Stimulated activated naive CD8-positive, alpha-beta T cell treated with anti-CD3 and anti-CD28 coated beads, Interleukin-15, Interleukin-2, amounts not matched to agents 100 ng/mL and 50 ng/mL, for 24 hours (primary cell): ENCODE results near the gene TRAPPC2B.
A peak's percentile ranks its signal among the peaks of the same experiment; 100 is the strongest.

Experiments used
- H3K27ac Mint-ChIP-seq: one replicate; pipeline ENCODE4 v1.8.0; 2021; ENCODE audit warnings: mild to moderate bottlenecking, mixed read lengths
- H3K27me3 Mint-ChIP-seq: one replicate; pipeline ENCODE4 v1.8.0; 2021; ENCODE audit warnings: mixed read lengths
- H3K36me3 Mint-ChIP-seq: one replicate; pipeline ENCODE4 v1.8.0; 2021; ENCODE audit warnings: low read depth, mixed read lengths
- H3K4me1 Mint-ChIP-seq: one replicate; pipeline ENCODE4 v1.8.0; 2021; ENCODE audit warnings: low read depth, mixed read lengths
- H3K4me3 Mint-ChIP-seq: one replicate; pipeline ENCODE4 v1.8.0; 2021; ENCODE audit warnings: mild to moderate bottlenecking, mixed read lengths
- H3K9me3 Mint-ChIP-seq: one replicate; pipeline ENCODE4 v1.8.0; 2021; ENCODE audit warnings: mixed read lengths

The TRAPPC2B gene

GRCh38 chr19:57389730-57390598 lies 26.6 kb downstream of the TRAPPC2B start, which contains the start of gene ZNF548:
TSS of gene ZNF548 (plus strand) at chr19:57389854. CDS start at chr19:57390100, 246 bp downstream.
- peak within 1 kb of the TSS; percentile 97 for H3K27ac Mint-ChIP-seq
- no peaks in the 10 kb centered on the region for H3K27me3 Mint-ChIP-seq
- peak within 1 kb of the TSS; percentile 95 for H3K4me3 Mint-ChIP-seq
- H3K9me3 Mint-ChIP-seq: peaks cover 29% of the 10 kb centered on the region
- H3K4me1 Mint-ChIP-seq: peaks cover 46% of the 10 kb centered on the region
- peaks cover 26% of the 10 kb centered on the region for H3K36me3 Mint-ChIP-seq

- Mint-ChIP-seq H3K4me1 (peaks cover 27% of the 10 kb centered on the region), H3K36me3 (peaks cover 82% of the 10 kb centered on the region), H3K27me3 (no peaks in the 10 kb centered on the region), H3K27ac (no peak overlapping the region), H3K4me3 (no peak overlapping the region), H3K9me3 (peaks cover 34% of the 10 kb centered on the region)
These were observed 32.4 kb downstream of the TRAPPC2B start for GRCh38 chr19:57395710-57396109.

- Mint-ChIP-seq H3K36me3 (peaks cover 82% of the 10 kb centered on the region), H3K27ac (no peak overlapping the region), H3K4me3 (no peak overlapping the region), H3K4me1 (peaks cover 7% of the 10 kb centered on the region), H3K9me3 (peaks cover 43% of the 10 kb centered on the region), H3K27me3 (no peaks in the 10 kb centered on the region)
These were observed 35.5 kb downstream of the TRAPPC2B start for GRCh38 chr19:57398868-57399267.

GRCh38 chr19:57403737-57404563 lies 40.6 kb downstream of the TRAPPC2B start:
- Mint-ChIP-seq H3K9me3 (peaks cover 17% of the 10 kb centered on the region), H3K4me3 (no peak overlapping the region), H3K4me1 (peaks cover 4% of the 10 kb centered on the region), H3K27me3 (no peaks in the 10 kb centered on the region), H3K27ac (no peak overlapping the region), H3K36me3 (peaks cover 31% of the 10 kb centered on the region)

GRCh38 chr19:57406516-57407123 lies 43.3 kb downstream of the TRAPPC2B start:
- H3K9me3 Mint-ChIP-seq: peaks cover 13% of the 10 kb centered on the region
- no peaks in the 10 kb centered on the region for H3K27me3 Mint-ChIP-seq
- H3K27ac Mint-ChIP-seq: no peak overlapping the region
- H3K36me3 Mint-ChIP-seq: peaks cover 8% of the 10 kb centered on the region
- peaks cover 14% of the 10 kb centered on the region for H3K4me1 Mint-ChIP-seq
- no peak overlapping the region for H3K4me3 Mint-ChIP-seq

- Mint-ChIP-seq H3K4me1 (peaks cover 15% of the 10 kb centered on the region), H3K27me3 (no peaks in the 10 kb centered on the region), H3K36me3 (peaks cover 27% of the 10 kb centered on the region), H3K9me3 (peaks cover 12% of the 10 kb centered on the region), H3K27ac (peak within 1 kb of the TSS; percentile 85), H3K4me3 (peak within 1 kb of the TSS; percentile 95)
These were observed 47.7 kb downstream of the TRAPPC2B start, which contains the start of gene ZNF17 for GRCh38 chr19:57410877-57411671. TSS of gene ZNF17 (plus strand) at chr19:57411161. CDS start at chr19:57413616, 2,455 bp downstream.
